ENCODE measurements around the gene REPS1. TPM values are rescaled to one million over a fixed set of nuclear protein-coding genes. Genes with fewer than 3 reads are reported as not detected.

REPS1 gene
- 38.7 and 44.3 TPM in 2 replicates for total RNA-seq

GRCh38 chr6:138987643-138988468 is at the start of gene REPS1:
REPS1 (minus strand) TSS chr6:138988253; CDS start chr6:138987682, 571 bp downstream.

GRCh38 chr6:139028658-139029469 is 40.8 kb upstream of the REPS1 start, which contains the start of gene ABRACL:
ABRACL (plus strand) TSS chr6:139028745; CDS start chr6:139034161, 5,416 bp downstream.

Other genes with a start within 250 kb of the REPS1 start
- gene CCDC28A, start 214.5 kb downstream of the REPS1 start, total RNA-seq = 5.8 and 7.0 TPM in 2 replicates
- gene ECT2L, start 192.2 kb downstream of the REPS1 start, total RNA-seq = not detected in 2 replicates
- 14.3 and 21.3 TPM in 2 replicates for gene ABRACL, start 40.5 kb upstream of the REPS1 start, total RNA-seq
- gene HECA, start 146.8 kb upstream of the REPS1 start, total RNA-seq = 43.8 and 47.7 TPM in 2 replicates

Measured in hair follicle dermal papilla cell (primary cell).